HG03196 (cell line): ENCODE data around the gene DIO1.
"Not testable (repeated sequence)": the region's sequence is repeated elsewhere in the genome, so short reads cannot be mapped to it uniquely, and the experiment has no call there.

Experiments
- ATAC-seq: cut with Tn5 transposase; IDR thresholded peaks from one replicate; pipeline ENCODE4 v1.9.1; 2021; ENCODE audit not compliant: unreplicated experiment

Gene DIO1

GRCh38 chr1:53893999-53894636 lies at the start of gene DIO1:
Gene DIO1, plus strand, starts transcription at chr1:53894187. Its CDS starts 24 bp downstream, at chr1:53894211.
- ATAC-seq = no peak

GRCh38 chr1:53847980-53848379 lies 46.0 kb upstream of the DIO1 start:
- no peak for ATAC-seq

GRCh38 chr1:53850082-53850673 lies 43.8 kb upstream of the DIO1 start:
- no peak for ATAC-seq

- ATAC-seq = no peak
Observed at GRCh38 chr1:53851571-53852285, 42.3 kb upstream of the DIO1 start.

GRCh38 chr1:53860967-53861411 lies 33.0 kb upstream of the DIO1 start:
- ATAC-seq = no peak

- no peak for ATAC-seq
Observed at GRCh38 chr1:53862507-53862906, 31.5 kb upstream of the DIO1 start.

- no peak for ATAC-seq
Observed at GRCh38 chr1:53868565-53868964, 25.4 kb upstream of the DIO1 start.

- ATAC-seq = peak; percentile 65
Observed at GRCh38 chr1:53869454-53870117, 24.4 kb upstream of the DIO1 start.

- no peak for ATAC-seq
Observed at GRCh38 chr1:53871221-53871620, 22.8 kb upstream of the DIO1 start.

- no peak for ATAC-seq
Observed at GRCh38 chr1:53871773-53872484, 22.1 kb upstream of the DIO1 start.

- not testable (repeated sequence) for ATAC-seq
Observed at GRCh38 chr1:53875150-53875549, 18.8 kb upstream of the DIO1 start.

- no peak for ATAC-seq
Observed at GRCh38 chr1:53878492-53879105, 15.4 kb upstream of the DIO1 start.

GRCh38 chr1:53881853-53882252 lies 12.1 kb upstream of the DIO1 start:
- not testable (repeated sequence) for ATAC-seq

- ATAC-seq = not testable (repeated sequence)
Observed at GRCh38 chr1:53883600-53883999, 10.4 kb upstream of the DIO1 start.

GRCh38 chr1:53888681-53889080 lies 5.3 kb upstream of the DIO1 start:
- ATAC-seq = no peak

- ATAC-seq = peak; percentile 90
Observed at GRCh38 chr1:53889304-53890298, 4.4 kb upstream of the DIO1 start, which contains the start of gene YIPF1. Gene YIPF1, minus strand, starts transcription at chr1:53889797. Its CDS starts 860 bp downstream, at chr1:53888937.

- ATAC-seq = no peak
Observed at GRCh38 chr1:53890522-53890941, 3.5 kb upstream of the DIO1 start.

GRCh38 chr1:53891018-53891417 lies 3.0 kb upstream of the DIO1 start:
- no peak for ATAC-seq

- ATAC-seq = no peak
Observed at GRCh38 chr1:53891678-53892077, 2.3 kb upstream of the DIO1 start.
